ENCODE results near the gene CHD5. TPM values are rescaled to one million over a fixed set of nuclear protein-coding genes. Genes with fewer than 3 reads are reported as not detected.
A peak's percentile ranks its signal among the peaks of the same experiment; 100 is the strongest.

CHD5 gene
- polyA plus RNA-seq, 1 experiment = 0.02 TPM

GRCh38 chr1:6211731-6212130 is 31.6 kb upstream of the CHD5 start:
- no peak overlapping the region for H3K27ac ChIP-seq (ENCODE audit: low read depth, low read length)
- H3K27me3 ChIP-seq (ENCODE audit: control insufficient read depth, insufficient read depth, low read length) = no peaks in the 10 kb centered on the region
- no peak for DNase-seq (ENCODE audit: low read depth, low spot score)
- no peak for TF ChIP-seq CTCF (IDR thresholded peaks at IDR 0.05; ENCODE audit: low read depth, low read length)
- H3K9me3 ChIP-seq (ENCODE audit: control insufficient read depth, insufficient read depth, low read length) = no peaks in the 10 kb centered on the region; the same call in 1 of the 2 replicates
- no peak overlapping the region for H3K4me3 ChIP-seq (ENCODE audit: low read depth, low read length)
- ChIA-PET CTCF (no interaction called here), POLR2A (no interaction called here)

GRCh38 chr1:6210591-6211355 is 30.7 kb upstream of the CHD5 start:
- POLR2A ChIA-PET = no interaction called here
- CTCF ChIA-PET = no interaction called here
- H3K4me3 ChIP-seq (ENCODE audit: low read depth, low read length) = no peak overlapping the region
- TF ChIP-seq CTCF (IDR thresholded peaks at IDR 0.05; ENCODE audit: low read depth, low read length) = no peak
- H3K9me3 ChIP-seq (ENCODE audit: control insufficient read depth, insufficient read depth, low read length) = no peaks in the 10 kb centered on the region; the same call in 1 of the 2 replicates
- no peaks in the 10 kb centered on the region for H3K27me3 ChIP-seq (ENCODE audit: control insufficient read depth, insufficient read depth, low read length)
- H3K27ac ChIP-seq (ENCODE audit: low read depth, low read length) = no peak overlapping the region
- DNase-seq (ENCODE audit: low read depth, low spot score) = no peak

- no peaks in the 10 kb centered on the region for H3K27me3 ChIP-seq (ENCODE audit: control insufficient read depth, insufficient read depth, low read length)
- ChIA-PET CTCF (interaction anchor here (1.0 kb wide), 1 partner anchor 9 kb away, joined by 3 read pairs; no protein-coding TSS in a partner anchor), POLR2A (no interaction called here)
- peak overlapping the region; percentile 48; the same call in 1 of the 2 replicates for H3K4me3 ChIP-seq (ENCODE audit: low read depth, low read length)
- DNase-seq (ENCODE audit: low read depth, low spot score) = no peak
- peak; percentile 28 for TF ChIP-seq CTCF (IDR thresholded peaks at IDR 0.05; ENCODE audit: low read depth, low read length)
- H3K9me3 ChIP-seq (ENCODE audit: control insufficient read depth, insufficient read depth, low read length) = no peaks in the 10 kb centered on the region; the same call in 1 of the 2 replicates
- H3K27ac ChIP-seq (ENCODE audit: low read depth, low read length) = no peak overlapping the region
Measured at GRCh38 chr1:6209661-6210580, 29.8 kb upstream of the CHD5 start.

- H3K27me3 ChIP-seq (ENCODE audit: control insufficient read depth, insufficient read depth, low read length) = no peaks in the 10 kb centered on the region
- no peak overlapping the region for H3K27ac ChIP-seq (ENCODE audit: low read depth, low read length)
- ChIA-PET CTCF (interaction anchor here (0.6 to 1.0 kb wide), 3 partner anchors 10 to 189 kb away, joined by 3 to 6 read pairs (median 3); no protein-coding TSS in a partner anchor), POLR2A (no interaction called here)
- H3K9me3 ChIP-seq (ENCODE audit: control insufficient read depth, insufficient read depth, low read length) = no peaks in the 10 kb centered on the region; the same call in 1 of the 2 replicates
- DNase-seq (ENCODE audit: low read depth, low spot score) = no peak
- TF ChIP-seq CTCF (IDR thresholded peaks at IDR 0.05; ENCODE audit: low read depth, low read length) = peak; percentile 54
- peak overlapping the region; percentile 48 for H3K4me3 ChIP-seq (ENCODE audit: low read depth, low read length)
Measured at GRCh38 chr1:6208723-6209660, 28.9 kb upstream of the CHD5 start.

All from AG04450 (cell line).